Measurements from ENCODE around the gene CFLAR.
A peak's percentile ranks its signal among the peaks of the same experiment; 100 is the strongest.
"Not testable (repeated sequence)": the region's sequence is repeated elsewhere in the genome, so short reads cannot be mapped to it uniquely, and the experiment has no call there.

CFLAR gene

GRCh38 chr2:201172279-201172678, 56.3 kb downstream of the CFLAR start:
- Histone ChIP-seq H3K4me1 (ENCODE audit: insufficient read depth, low read length) (no peaks in the 10 kb centered on the region), H3K27ac (ENCODE audit: low read depth, low read length) (no peak overlapping the region), H3K9me3 (ENCODE audit: low read length) (no peaks in the 10 kb centered on the region), H3K9ac (ENCODE audit: low read length) (no peak overlapping the region), H3K4me3 (ENCODE audit: low read depth in 1 of 2, low read length in 2 of 2) (no peak overlapping the region), H3K27me3 (ENCODE audit: control insufficient read depth in 1 of 2, insufficient read depth in 2 of 2, low read length in 2 of 2) (no peaks in the 10 kb centered on the region), H3K36me3 (ENCODE audit: insufficient read depth, low read length) (peaks cover 4% of the 10 kb centered on the region)

- no peak overlapping the region for H3K27ac ChIP-seq (ENCODE audit: low read depth, low read length)
- H3K27me3 ChIP-seq (ENCODE audit: control insufficient read depth in 1 of 2, insufficient read depth in 2 of 2, low read length in 2 of 2), result no peaks in the 10 kb centered on the region
- H3K4me3 ChIP-seq (ENCODE audit: low read depth in 1 of 2, low read length in 2 of 2), result no peak overlapping the region
- H3K9ac ChIP-seq (ENCODE audit: low read length), result no peak overlapping the region
- H3K4me1 ChIP-seq (ENCODE audit: insufficient read depth, low read length), result no peaks in the 10 kb centered on the region
- no peaks in the 10 kb centered on the region for H3K9me3 ChIP-seq (ENCODE audit: low read length)
- no peaks in the 10 kb centered on the region for H3K36me3 ChIP-seq (ENCODE audit: insufficient read depth, low read length)
These were observed 58.7 kb downstream of the CFLAR start for GRCh38 chr2:201174687-201175086.

GRCh38 chr2:201176081-201176481, 60.1 kb downstream of the CFLAR start:
- no peaks in the 10 kb centered on the region for H3K36me3 ChIP-seq (ENCODE audit: insufficient read depth, low read length)
- no peak overlapping the region for H3K9ac ChIP-seq (ENCODE audit: low read length)
- H3K4me3 ChIP-seq (ENCODE audit: low read depth in 1 of 2, low read length in 2 of 2), result no peak overlapping the region
- no peak overlapping the region for H3K27ac ChIP-seq (ENCODE audit: low read depth, low read length)
- H3K4me1 ChIP-seq (ENCODE audit: insufficient read depth, low read length), result no peaks in the 10 kb centered on the region
- H3K9me3 ChIP-seq (ENCODE audit: low read length), result no peaks in the 10 kb centered on the region
- no peaks in the 10 kb centered on the region for H3K27me3 ChIP-seq (ENCODE audit: control insufficient read depth in 1 of 2, insufficient read depth in 2 of 2, low read length in 2 of 2)

- no peaks in the 10 kb centered on the region for H3K27me3 ChIP-seq (ENCODE audit: control insufficient read depth in 1 of 2, insufficient read depth in 2 of 2, low read length in 2 of 2)
- no peaks in the 10 kb centered on the region for H3K36me3 ChIP-seq (ENCODE audit: insufficient read depth, low read length)
- H3K9me3 ChIP-seq (ENCODE audit: low read length), result no peaks in the 10 kb centered on the region
- no peaks in the 10 kb centered on the region for H3K4me1 ChIP-seq (ENCODE audit: insufficient read depth, low read length)
- no peak overlapping the region for H3K27ac ChIP-seq (ENCODE audit: low read depth, low read length)
- H3K4me3 ChIP-seq (ENCODE audit: low read depth in 1 of 2, low read length in 2 of 2), result no peak overlapping the region
- no peak overlapping the region for H3K9ac ChIP-seq (ENCODE audit: low read length)
These were observed 64.0 kb downstream of the CFLAR start for GRCh38 chr2:201180010-201180409.

- H3K36me3 ChIP-seq (ENCODE audit: insufficient read depth, low read length), result no peaks in the 10 kb centered on the region
- no peaks in the 10 kb centered on the region for H3K4me1 ChIP-seq (ENCODE audit: insufficient read depth, low read length)
- no peak within 1 kb of the TSS for H3K9ac ChIP-seq (ENCODE audit: low read length)
- peak within 1 kb of the TSS; percentile 12 for H3K27ac ChIP-seq (ENCODE audit: low read depth, low read length)
- H3K9me3 ChIP-seq (ENCODE audit: low read length), result no peaks in the 10 kb centered on the region
- H3K4me3 ChIP-seq (ENCODE audit: low read depth in 1 of 2, low read length in 2 of 2), result peak within 1 kb of the TSS; percentile 12 to 52
- no peaks in the 10 kb centered on the region for H3K27me3 ChIP-seq (ENCODE audit: control insufficient read depth in 1 of 2, insufficient read depth in 2 of 2, low read length in 2 of 2)
These were observed 66.8 kb downstream of the CFLAR start, which contains the start of gene CASP10 for GRCh38 chr2:201182650-201183364. TSS of gene CASP10 (plus strand) at chr2:201183141. CDS start at chr2:201185778, 2,637 bp downstream.

- Histone ChIP-seq H3K9me3 (ENCODE audit: low read length) (no peaks in the 10 kb centered on the region), H3K36me3 (ENCODE audit: insufficient read depth, low read length) (no peaks in the 10 kb centered on the region), H3K9ac (ENCODE audit: low read length) (no peak overlapping the region), H3K4me3 (ENCODE audit: low read depth in 1 of 2, low read length in 2 of 2) (peak overlapping the region in 1 of 2 donors; percentile 52), H3K4me1 (ENCODE audit: insufficient read depth, low read length) (no peaks in the 10 kb centered on the region), H3K27ac (ENCODE audit: low read depth, low read length) (peak overlapping the region; percentile 12), H3K27me3 (ENCODE audit: control insufficient read depth in 1 of 2, insufficient read depth in 2 of 2, low read length in 2 of 2) (no peaks in the 10 kb centered on the region)
These were observed 67.4 kb downstream of the CFLAR start for GRCh38 chr2:201183365-201183727.

GRCh38 chr2:201183835-201184234, 67.9 kb downstream of the CFLAR start:
- not testable (repeated sequence) for H3K27me3 ChIP-seq (ENCODE audit: control insufficient read depth in 1 of 2, insufficient read depth in 2 of 2, low read length in 2 of 2); H3K36me3 ChIP-seq (ENCODE audit: insufficient read depth, low read length); H3K9me3 ChIP-seq (ENCODE audit: low read length); H3K27ac ChIP-seq (ENCODE audit: low read depth, low read length); H3K4me1 ChIP-seq (ENCODE audit: insufficient read depth, low read length); H3K4me3 ChIP-seq (ENCODE audit: low read depth in 1 of 2, low read length in 2 of 2); H3K9ac ChIP-seq (ENCODE audit: low read length)

GRCh38 chr2:201184248-201184647, 68.3 kb downstream of the CFLAR start:
- not testable (repeated sequence) for H3K4me1 ChIP-seq (ENCODE audit: insufficient read depth, low read length); H3K27ac ChIP-seq (ENCODE audit: low read depth, low read length); H3K36me3 ChIP-seq (ENCODE audit: insufficient read depth, low read length); H3K27me3 ChIP-seq (ENCODE audit: control insufficient read depth in 1 of 2, insufficient read depth in 2 of 2, low read length in 2 of 2); H3K9me3 ChIP-seq (ENCODE audit: low read length); H3K4me3 ChIP-seq (ENCODE audit: low read depth in 1 of 2, low read length in 2 of 2); H3K9ac ChIP-seq (ENCODE audit: low read length)

- no peaks in the 10 kb centered on the region for H3K27me3 ChIP-seq (ENCODE audit: control insufficient read depth in 1 of 2, insufficient read depth in 2 of 2, low read length in 2 of 2)
- H3K9ac ChIP-seq (ENCODE audit: low read length), result no peak overlapping the region
- no peaks in the 10 kb centered on the region for H3K36me3 ChIP-seq (ENCODE audit: insufficient read depth, low read length)
- no peak overlapping the region for H3K27ac ChIP-seq (ENCODE audit: low read depth, low read length)
- H3K4me3 ChIP-seq (ENCODE audit: low read depth in 1 of 2, low read length in 2 of 2), result no peak overlapping the region
- H3K4me1 ChIP-seq (ENCODE audit: insufficient read depth, low read length), result no peaks in the 10 kb centered on the region
- no peaks in the 10 kb centered on the region for H3K9me3 ChIP-seq (ENCODE audit: low read length)
These were observed 69.9 kb downstream of the CFLAR start for GRCh38 chr2:201185863-201186262.

- no peaks in the 10 kb centered on the region for H3K36me3 ChIP-seq (ENCODE audit: insufficient read depth, low read length)
- no peak overlapping the region for H3K4me3 ChIP-seq (ENCODE audit: low read depth in 1 of 2, low read length in 2 of 2)
- H3K9me3 ChIP-seq (ENCODE audit: low read length), result no peaks in the 10 kb centered on the region
- H3K9ac ChIP-seq (ENCODE audit: low read length), result no peak overlapping the region
- H3K4me1 ChIP-seq (ENCODE audit: insufficient read depth, low read length), result no peaks in the 10 kb centered on the region
- no peaks in the 10 kb centered on the region for H3K27me3 ChIP-seq (ENCODE audit: control insufficient read depth in 1 of 2, insufficient read depth in 2 of 2, low read length in 2 of 2)
- no peak overlapping the region for H3K27ac ChIP-seq (ENCODE audit: low read depth, low read length)
These were observed 71.0 kb downstream of the CFLAR start for GRCh38 chr2:201186982-201187381.

- Histone ChIP-seq H3K9ac (ENCODE audit: low read length) (no peak overlapping the region), H3K27me3 (ENCODE audit: control insufficient read depth in 1 of 2, insufficient read depth in 2 of 2, low read length in 2 of 2) (no peaks in the 10 kb centered on the region), H3K4me1 (ENCODE audit: insufficient read depth, low read length) (no peaks in the 10 kb centered on the region), H3K27ac (ENCODE audit: low read depth, low read length) (no peak overlapping the region), H3K9me3 (ENCODE audit: low read length) (no peaks in the 10 kb centered on the region), H3K36me3 (ENCODE audit: insufficient read depth, low read length) (no peaks in the 10 kb centered on the region), H3K4me3 (ENCODE audit: low read depth in 1 of 2, low read length in 2 of 2) (no peak overlapping the region)
These were observed 72.5 kb downstream of the CFLAR start for GRCh38 chr2:201188449-201188848.

- Histone ChIP-seq H3K27ac (ENCODE audit: low read depth, low read length) (no peak overlapping the region), H3K27me3 (ENCODE audit: control insufficient read depth in 1 of 2, insufficient read depth in 2 of 2, low read length in 2 of 2) (no peaks in the 10 kb centered on the region), H3K4me3 (ENCODE audit: low read depth in 1 of 2, low read length in 2 of 2) (no peak overlapping the region), H3K36me3 (ENCODE audit: insufficient read depth, low read length) (no peaks in the 10 kb centered on the region), H3K4me1 (ENCODE audit: insufficient read depth, low read length) (no peaks in the 10 kb centered on the region), H3K9ac (ENCODE audit: low read length) (no peak overlapping the region), H3K9me3 (ENCODE audit: low read length) (no peaks in the 10 kb centered on the region)
These were observed 75.3 kb downstream of the CFLAR start for GRCh38 chr2:201191132-201191875.
